Coronary artery (tissue), 2 donors: Measurements from ENCODE around the gene IPPK.
A peak's percentile ranks its signal among the peaks of the same experiment; 100 is the strongest.

Source experiments
- DNase-seq: peaks from one replicate; pipeline ENCODE4 v3.0.0-alpha.2; 2017; ENCODE audit warnings: low spot score
- H3K27ac ChIP-seq, 2 donors: fragments of 200-600 bp; sonication (generic); one replicate each; pipeline ENCODE4 v1.5.1; 2016 to 2019
- H3K4me3 ChIP-seq: fragments of 200-600 bp; sonication (generic); 2 replicates; pipeline ENCODE4 v1.5.1; 2016; ENCODE audit warnings: mild to moderate bottlenecking, moderate library complexity
- CTCF ChIP-seq: fragments of 200-600 bp; sonication (generic); IDR thresholded peaks from one replicate; pipeline ENCODE4 v1.5.1; 2019; ENCODE audit warnings: antibody characterized with exemption

Gene IPPK

GRCh38 chr9:92639124-92639523, 30.8 kb downstream of the IPPK start:
- Histone ChIP-seq H3K4me3 (no peak overlapping the region), H3K27ac (no peak overlapping the region)
- no peak for DNase-seq
- no peak for TF ChIP-seq CTCF

- H3K27ac ChIP-seq = no peak overlapping the region
- no peak overlapping the region for H3K4me3 ChIP-seq
- peak; percentile 40 for DNase-seq
- no peak for TF ChIP-seq CTCF
Measured at GRCh38 chr9:92638621-92639101, 31.3 kb downstream of the IPPK start.

- no peak for TF ChIP-seq CTCF
- DNase-seq = peak; percentile 54
- no peak overlapping the region for H3K4me3 ChIP-seq
- H3K27ac ChIP-seq = no peak overlapping the region
Measured at GRCh38 chr9:92637886-92638620, 31.9 kb downstream of the IPPK start.

- no peak overlapping the region for H3K4me3 ChIP-seq
- TF ChIP-seq CTCF = no peak
- no peak overlapping the region for H3K27ac ChIP-seq
- DNase-seq = peak; percentile 50
Measured at GRCh38 chr9:92637326-92637725, 32.6 kb downstream of the IPPK start.

GRCh38 chr9:92636627-92637026, 33.3 kb downstream of the IPPK start:
- DNase-seq = peak; percentile 53
- TF ChIP-seq CTCF = no peak
- H3K4me3 ChIP-seq = no peak overlapping the region
- no peak overlapping the region for H3K27ac ChIP-seq

- TF ChIP-seq CTCF = no peak
- DNase-seq = peak; percentile 33
- H3K4me3 ChIP-seq = no peak overlapping the region
- H3K27ac ChIP-seq = no peak overlapping the region
Measured at GRCh38 chr9:92635760-92636159, 34.2 kb downstream of the IPPK start.
